ENCODE results near the gene PANK1. TPM values are rescaled to one million over a fixed set of nuclear protein-coding genes. Genes with fewer than 3 reads are reported as not detected.

The PANK1 gene
- total RNA-seq, 1 donor from 2014 or later, result 38.0 TPM

- Mint-ChIP-seq H3K4me1 (ENCODE audit: low read depth) (peaks cover 4% of the 10 kb centered on the region), H3K9me3 (ENCODE audit: low read depth) (no peaks in the 10 kb centered on the region), H3K36me3 (ENCODE audit: insufficient read depth) (peaks cover 21% of the 10 kb centered on the region), H3K27me3 (no peaks in the 10 kb centered on the region), H3K27ac (no peak overlapping the region), H3K4me3 (ENCODE audit: low read depth) (no peak overlapping the region)
- DNase-seq (ENCODE audit: low spot score, unreplicated experiment), result no peak
- TF ChIP-seq CTCF (IDR thresholded peaks at IDR 0.05; ENCODE audit: unreplicated experiment), result no peak
These were observed 53.8 kb downstream of the PANK1 start for GRCh38 chr10:89591111-89591795.

DNA sequence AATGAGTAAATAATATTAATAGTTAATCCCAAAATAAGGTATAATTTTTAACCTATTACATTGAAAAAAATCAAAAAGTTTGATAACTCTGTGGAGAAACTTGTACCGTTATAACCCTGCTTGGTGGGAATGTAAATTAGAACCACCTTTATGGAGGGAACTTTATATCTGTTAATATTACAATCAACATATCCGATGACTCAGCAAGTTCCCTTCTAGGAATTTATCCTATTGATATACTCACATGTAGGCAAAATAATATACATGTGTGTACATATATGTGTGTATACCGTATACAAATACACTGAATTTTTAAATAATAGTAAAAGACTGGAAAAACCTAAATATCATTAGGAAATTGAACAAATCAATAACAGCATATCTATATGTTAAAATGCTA is 54.7 kb downstream of the PANK1 start:
- no peak for DNase-seq (ENCODE audit: low spot score, unreplicated experiment)
- H3K27me3 Mint-ChIP-seq, result no peaks in the 10 kb centered on the region
- H3K36me3 Mint-ChIP-seq (ENCODE audit: insufficient read depth), result peaks cover 21% of the 10 kb centered on the region
- TF ChIP-seq CTCF (IDR thresholded peaks at IDR 0.05; ENCODE audit: unreplicated experiment), result no peak
- H3K27ac Mint-ChIP-seq, result no peak overlapping the region
- peaks cover 4% of the 10 kb centered on the region for H3K4me1 Mint-ChIP-seq (ENCODE audit: low read depth)
- no peak overlapping the region for H3K4me3 Mint-ChIP-seq (ENCODE audit: low read depth)
- H3K9me3 Mint-ChIP-seq (ENCODE audit: low read depth), result no peaks in the 10 kb centered on the region

- Mint-ChIP-seq H3K4me3 (ENCODE audit: low read depth) (no peak overlapping the region), H3K27me3 (no peaks in the 10 kb centered on the region), H3K36me3 (ENCODE audit: insufficient read depth) (peaks cover 22% of the 10 kb centered on the region), H3K4me1 (ENCODE audit: low read depth) (peaks cover 4% of the 10 kb centered on the region), H3K9me3 (ENCODE audit: low read depth) (no peaks in the 10 kb centered on the region), H3K27ac (no peak overlapping the region)
- TF ChIP-seq CTCF (IDR thresholded peaks at IDR 0.05; ENCODE audit: unreplicated experiment), result no peak
- no peak for DNase-seq (ENCODE audit: low spot score, unreplicated experiment)
These were observed 55.8 kb downstream of the PANK1 start for GRCh38 chr10:89589101-89589720.

- Mint-ChIP-seq H3K4me3 (ENCODE audit: low read depth) (no peak overlapping the region), H3K36me3 (ENCODE audit: insufficient read depth) (peaks cover 23% of the 10 kb centered on the region), H3K27ac (no peak overlapping the region), H3K9me3 (ENCODE audit: low read depth) (no peaks in the 10 kb centered on the region), H3K4me1 (ENCODE audit: low read depth) (peaks cover 4% of the 10 kb centered on the region), H3K27me3 (no peaks in the 10 kb centered on the region)
- TF ChIP-seq CTCF (IDR thresholded peaks at IDR 0.05; ENCODE audit: unreplicated experiment), result no peak
- no peak for DNase-seq (ENCODE audit: low spot score, unreplicated experiment)
These were observed 56.4 kb downstream of the PANK1 start for GRCh38 chr10:89588671-89589070.

GRCh38 chr10:89582022-89582421 is 63.0 kb downstream of the PANK1 start:
- no peaks in the 10 kb centered on the region for H3K9me3 Mint-ChIP-seq (ENCODE audit: low read depth)
- H3K4me1 Mint-ChIP-seq (ENCODE audit: low read depth), result peaks cover 3% of the 10 kb centered on the region
- no peak for DNase-seq (ENCODE audit: low spot score, unreplicated experiment)
- no peak for TF ChIP-seq CTCF (IDR thresholded peaks at IDR 0.05; ENCODE audit: unreplicated experiment)
- H3K4me3 Mint-ChIP-seq (ENCODE audit: low read depth), result no peak overlapping the region
- H3K36me3 Mint-ChIP-seq (ENCODE audit: insufficient read depth), result peaks cover 19% of the 10 kb centered on the region
- no peak overlapping the region for H3K27ac Mint-ChIP-seq
- no peaks in the 10 kb centered on the region for H3K27me3 Mint-ChIP-seq

All from progenitor cell of endocrine pancreas (in vitro differentiated cells).